Measurements from ENCODE around the gene REPIN1. TPM values are rescaled to one million over a fixed set of nuclear protein-coding genes. Genes with fewer than 3 reads are reported as not detected.

Gene REPIN1
- total RNA-seq, 1 experiment from 2014 or later = 189 TPM

GRCh38 chr7:150325901-150326300 lies 42.7 kb upstream of the REPIN1 start:
- no peak for DNase-seq
- peak overlapping the region; percentile 98 for H3K27ac Mint-ChIP-seq (ENCODE audit: unreplicated experiment)
- H3K27me3 Mint-ChIP-seq (ENCODE audit: unreplicated experiment) = no peaks in the 10 kb centered on the region
- no peak overlapping the region for H3K4me3 Mint-ChIP-seq (ENCODE audit: low read depth, unreplicated experiment)
- H3K4me1 Mint-ChIP-seq (ENCODE audit: low read depth, unreplicated experiment) = peaks cover 37% of the 10 kb centered on the region
- TF ChIP-seq CTCF (IDR thresholded peaks at IDR 0.05; ENCODE audit: unreplicated experiment) = no peak
- intact Hi-C loops (cut with micrococcal nuclease; ENCODE audit: unreplicated experiment) = no loop called here
- CTCF ChIA-PET = no interaction called here
- H3K9me3 Mint-ChIP-seq (ENCODE audit: low read depth, unreplicated experiment) = no peaks in the 10 kb centered on the region
- H3K36me3 Mint-ChIP-seq (ENCODE audit: insufficient read depth, unreplicated experiment) = peaks cover 58% of the 10 kb centered on the region
- BruUV-seq (replicated peaks) = no TSS peak

- no peak for DNase-seq
- CTCF ChIA-PET = no interaction called here
- TF ChIP-seq CTCF (IDR thresholded peaks at IDR 0.05; ENCODE audit: unreplicated experiment) = no peak
- no TSS peak for BruUV-seq (replicated peaks)
- peaks cover 30% of the 10 kb centered on the region for H3K4me1 Mint-ChIP-seq (ENCODE audit: low read depth, unreplicated experiment)
- H3K36me3 Mint-ChIP-seq (ENCODE audit: insufficient read depth, unreplicated experiment) = peaks cover 52% of the 10 kb centered on the region
- no peak overlapping the region for H3K27ac Mint-ChIP-seq (ENCODE audit: unreplicated experiment)
- intact Hi-C loops (cut with micrococcal nuclease; ENCODE audit: unreplicated experiment) = no loop called here
- H3K4me3 Mint-ChIP-seq (ENCODE audit: low read depth, unreplicated experiment) = no peak overlapping the region
- H3K9me3 Mint-ChIP-seq (ENCODE audit: low read depth, unreplicated experiment) = no peaks in the 10 kb centered on the region
- no peaks in the 10 kb centered on the region for H3K27me3 Mint-ChIP-seq (ENCODE audit: unreplicated experiment)
These were observed 41.9 kb upstream of the REPIN1 start for GRCh38 chr7:150326657-150327268.

- Mint-ChIP-seq H3K27ac (ENCODE audit: unreplicated experiment) (no peak overlapping the region), H3K4me3 (ENCODE audit: low read depth, unreplicated experiment) (no peak overlapping the region), H3K27me3 (ENCODE audit: unreplicated experiment) (no peaks in the 10 kb centered on the region), H3K9me3 (ENCODE audit: low read depth, unreplicated experiment) (no peaks in the 10 kb centered on the region), H3K4me1 (ENCODE audit: low read depth, unreplicated experiment) (peaks cover 25% of the 10 kb centered on the region), H3K36me3 (ENCODE audit: insufficient read depth, unreplicated experiment) (peaks cover 46% of the 10 kb centered on the region)
- TF ChIP-seq CTCF (IDR thresholded peaks at IDR 0.05; ENCODE audit: unreplicated experiment) = no peak
- DNase-seq = no peak
- no TSS peak for BruUV-seq (replicated peaks)
- intact Hi-C loops (cut with micrococcal nuclease; ENCODE audit: unreplicated experiment) = no loop called here
- CTCF ChIA-PET = no interaction called here
These were observed 41.3 kb upstream of the REPIN1 start for GRCh38 chr7:150327308-150327707.

- TF ChIP-seq CTCF (IDR thresholded peaks at IDR 0.05; ENCODE audit: unreplicated experiment) = no peak
- CTCF ChIA-PET = no interaction called here
- Mint-ChIP-seq H3K4me1 (ENCODE audit: low read depth, unreplicated experiment) (peaks cover 10% of the 10 kb centered on the region), H3K4me3 (ENCODE audit: low read depth, unreplicated experiment) (no peak overlapping the region), H3K36me3 (ENCODE audit: insufficient read depth, unreplicated experiment) (peaks cover 27% of the 10 kb centered on the region), H3K27ac (ENCODE audit: unreplicated experiment) (no peak overlapping the region), H3K27me3 (ENCODE audit: unreplicated experiment) (no peaks in the 10 kb centered on the region), H3K9me3 (ENCODE audit: low read depth, unreplicated experiment) (no peaks in the 10 kb centered on the region)
- no TSS peak for BruUV-seq (replicated peaks)
- no peak for DNase-seq
- intact Hi-C loops (cut with micrococcal nuclease; ENCODE audit: unreplicated experiment) = no loop called here
These were observed 39.1 kb upstream of the REPIN1 start for GRCh38 chr7:150329331-150330120.
